HEK293T (cell line): Measurements from ENCODE around the gene TOE1.

Source experiments
- FOXK2 ChIP-seq: fragments of 450-650 bp; IDR thresholded peaks from 2 replicates; pipeline ENCODE4 v1.6.1; 2016; ENCODE audit warnings: mild to moderate bottlenecking
- FOXM1 ChIP-seq: fragments of 450-650 bp; IDR thresholded peaks from 2 replicates; pipeline ENCODE4 v1.6.1; 2017; ENCODE audit warnings: mild to moderate bottlenecking, borderline replicate concordance
- PKNOX1 ChIP-seq: fragments of 450-650 bp; IDR thresholded peaks from 2 replicates; pipeline ENCODE4 v1.6.1; 2016
- SP1 ChIP-seq: fragments of 450-650 bp; IDR thresholded peaks from 2 replicates; pipeline ENCODE4 v1.6.1; 2017

- TF ChIP-seq PKNOX1 = no peak
- TF ChIP-seq FOXM1 = no peak
- no peak for TF ChIP-seq FOXK2
- no peak for TF ChIP-seq SP1
Measured at GRCh38 chr1:45348966-45349677, 9.2 kb downstream of the TOE1 start.
